Natural killer cell treated with Interleukin-12 subunit alpha and Interleukin-12 subunit beta and Interleukin-15 and Interleukin-18, amount 100 ng/mL, for 72 hours (primary cell): ENCODE results near the gene SLC6A19. TPM values are rescaled to one million over a fixed set of nuclear protein-coding genes. Genes with fewer than 3 reads are reported as not detected.

Experiments used
- ATAC-seq, 2 donors: fragments of 150-1000 bp; cut with Tn5 transposase in 1 of 2; sonication (Bioruptor Pico), chemical (Tn5 transposase) in 1 of 2; 2 replicates each; pipeline ENCODE4 v1.10.0; 2021
- DNase-seq: peaks from one replicate; pipeline ENCODE4 v3.0.0; 2022; ENCODE audit warnings: low spot score
- H3K27ac Mint-ChIP-seq, 2 donors: 1 replicate in 1 of 2; 2 replicates in 1 of 2; pipeline ENCODE4 v1.8.0; 2022; ENCODE audit warnings: mixed read lengths in 2 of 2, mild to moderate bottlenecking in 1 of 2, moderate library complexity in 1 of 2
- H3K27me3 Mint-ChIP-seq, 2 donors: 1 replicate in 1 of 2; 2 replicates in 1 of 2; pipeline ENCODE4 v1.8.0; 2022; ENCODE audit warnings: mixed read lengths in 2 of 2
- H3K36me3 Mint-ChIP-seq: one replicate; pipeline ENCODE4 v1.8.0; 2022; ENCODE audit warnings: mixed read lengths
- H3K4me1 Mint-ChIP-seq, 2 donors: 1 replicate in 1 of 2; 2 replicates in 1 of 2; pipeline ENCODE4 v1.8.0; 2022; ENCODE audit warnings: low read depth in 2 of 2, mixed read lengths in 2 of 2, mild to moderate bottlenecking in 1 of 2
- H3K4me3 Mint-ChIP-seq: one replicate; pipeline ENCODE4 v1.8.0; 2022; ENCODE audit warnings: mixed read lengths
- H3K9me3 Mint-ChIP-seq: 2 replicates; pipeline ENCODE4 v1.8.0; 2022; ENCODE audit warnings: mixed read lengths
- total RNA-seq, 2 donors: library from RNA; stranded (reverse); gene quantifications; one replicate each; pipeline ENCODE4 v1.2.3, GENCODE V29; 2022

The SLC6A19 gene
- total RNA-seq, 2 donors from 2014 or later: not detected

GRCh38 chr5:1197876-1198666, 3.3 kb upstream of the SLC6A19 start:
- ATAC-seq (no peak), DNase-seq (no peak)
- H3K4me3 Mint-ChIP-seq: no peak overlapping the region
- no peaks in the 10 kb centered on the region for H3K4me1 Mint-ChIP-seq
- peaks cover 6 to 7% of the 10 kb centered on the region in 2 donors for H3K27me3 Mint-ChIP-seq
- H3K36me3 Mint-ChIP-seq: no peaks in the 10 kb centered on the region
- H3K9me3 Mint-ChIP-seq: no peaks in the 10 kb centered on the region
- no peak overlapping the region for H3K27ac Mint-ChIP-seq

DNA sequence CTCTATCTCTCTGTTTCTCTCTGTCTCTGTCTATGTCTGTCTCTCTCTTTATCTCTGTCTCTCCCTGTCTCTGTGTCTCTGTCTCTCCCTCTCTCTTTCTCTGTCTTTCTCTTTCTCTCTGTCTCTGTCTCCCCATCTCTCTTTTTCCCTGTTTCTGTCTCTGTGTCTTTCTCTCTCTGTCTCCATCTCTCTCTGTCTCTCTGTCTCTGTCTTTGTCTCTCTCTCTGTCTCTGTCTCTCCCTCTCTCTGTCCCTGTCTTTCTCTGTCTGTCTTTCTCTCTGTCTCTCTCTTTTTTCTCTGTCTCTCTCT, 2.1 kb upstream of the SLC6A19 start:
- Mint-ChIP-seq H3K36me3 (no peaks in the 10 kb centered on the region), H3K4me3 (no peak overlapping the region), H3K27me3 (peaks cover 6 to 7% of the 10 kb centered on the region in 2 donors), H3K4me1 (no peaks in the 10 kb centered on the region), H3K27ac (no peak overlapping the region), H3K9me3 (no peaks in the 10 kb centered on the region)
- DNase-seq (no peak), ATAC-seq (no peak)

DNA sequence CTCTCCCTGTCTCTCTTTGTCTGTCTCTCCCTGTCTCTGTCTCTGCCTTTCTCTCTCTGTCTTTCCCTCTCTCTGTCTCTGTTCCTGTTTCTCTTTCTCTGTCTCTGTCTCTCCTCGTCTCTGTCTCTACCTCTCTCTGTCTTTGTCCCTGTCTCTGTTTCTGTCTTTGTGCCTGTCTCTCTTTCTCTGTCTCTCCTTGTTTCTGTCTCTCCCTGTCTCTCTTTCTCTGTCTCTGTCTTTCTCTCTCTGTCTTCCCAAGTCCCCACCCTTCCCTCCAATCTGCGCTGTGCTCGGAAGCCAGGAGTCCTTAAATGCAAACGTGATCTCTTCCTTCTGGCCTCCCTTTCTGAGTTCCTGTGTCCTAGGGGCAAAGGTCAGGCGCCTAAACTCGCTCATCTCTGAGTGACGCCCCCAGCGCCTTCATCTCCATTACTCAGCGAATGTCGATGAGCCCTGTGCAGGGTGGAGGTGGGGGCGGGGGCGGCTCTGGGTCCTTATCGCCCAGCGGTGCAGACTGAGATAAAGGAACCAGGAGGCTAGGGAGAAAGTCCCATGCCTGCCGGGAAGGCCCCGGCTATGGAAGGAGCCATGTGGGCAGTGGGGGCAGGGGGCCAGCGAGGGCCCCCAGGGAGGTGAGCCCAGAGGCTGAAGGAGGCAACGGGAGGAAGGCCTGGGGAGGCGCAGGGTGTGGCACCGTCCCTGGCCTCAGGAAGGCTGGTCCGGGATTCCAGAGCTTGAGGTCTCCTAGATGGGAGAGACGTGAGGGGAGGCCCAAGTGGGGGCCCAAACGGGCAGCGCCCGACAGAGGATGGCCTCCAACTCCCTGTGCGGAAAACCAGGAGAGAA, 1.5 kb upstream of the SLC6A19 start:
- H3K27me3 Mint-ChIP-seq: peaks cover 6 to 7% of the 10 kb centered on the region in 2 donors
- ATAC-seq (no peak), DNase-seq (no peak)
- H3K36me3 Mint-ChIP-seq: no peaks in the 10 kb centered on the region
- H3K4me3 Mint-ChIP-seq: no peak overlapping the region
- H3K27ac Mint-ChIP-seq: no peak overlapping the region
- no peaks in the 10 kb centered on the region for H3K9me3 Mint-ChIP-seq
- no peaks in the 10 kb centered on the region for H3K4me1 Mint-ChIP-seq

DNA sequence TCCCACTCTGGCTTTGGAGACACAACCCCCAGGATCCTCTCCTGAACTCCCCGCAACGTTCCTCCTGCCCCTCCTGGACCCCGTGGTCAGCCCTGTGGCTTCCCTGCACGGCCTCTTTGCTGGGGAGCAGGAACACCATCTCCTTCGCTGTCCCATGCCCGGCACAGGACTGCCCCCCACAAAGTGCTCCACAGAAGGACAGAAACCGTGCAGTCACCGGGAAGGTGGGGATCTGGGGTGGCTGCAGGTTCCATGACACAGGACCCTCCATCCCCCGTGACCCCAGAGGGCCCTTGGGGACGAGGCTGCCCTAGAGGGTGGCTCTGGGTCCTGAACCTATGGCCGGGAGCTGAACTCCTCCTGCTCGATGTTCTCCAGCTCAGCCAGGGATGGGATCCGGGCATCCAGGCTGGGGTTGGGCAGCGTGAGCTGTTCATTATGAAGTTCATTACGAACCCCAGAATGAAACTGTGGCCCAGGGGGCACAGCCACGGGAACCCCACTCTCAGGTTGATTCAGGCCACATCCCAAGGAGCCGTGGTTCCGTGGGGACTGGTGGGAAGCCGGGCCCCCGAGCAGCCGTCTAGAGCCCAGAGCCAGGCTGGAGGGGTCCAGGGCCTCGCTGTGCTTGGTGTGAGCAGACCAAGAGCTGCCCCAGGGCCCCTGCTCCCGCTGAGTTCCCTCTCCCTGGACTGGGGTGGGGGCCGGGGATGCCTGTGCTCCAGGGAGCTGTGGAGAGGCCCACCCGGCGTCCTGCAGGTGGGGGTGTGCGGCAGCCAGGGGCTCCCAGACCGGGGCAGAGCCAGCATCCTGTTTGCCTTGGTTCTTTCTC, 684 bp upstream of the SLC6A19 start:
- Mint-ChIP-seq H3K27ac (no peak overlapping the region), H3K4me1 (no peaks in the 10 kb centered on the region), H3K4me3 (no peak overlapping the region), H3K36me3 (no peaks in the 10 kb centered on the region), H3K27me3 (peaks cover 7 to 13% of the 10 kb centered on the region in 2 donors), H3K9me3 (no peaks in the 10 kb centered on the region)
- no peak for ATAC-seq
- DNase-seq: no peak

- Mint-ChIP-seq H3K36me3 (no peaks in the 10 kb centered on the region), H3K27me3 (peaks cover 8 to 12% of the 10 kb centered on the region in 2 donors), H3K27ac (no peak overlapping the region), H3K9me3 (no peaks in the 10 kb centered on the region), H3K4me1 (no peaks in the 10 kb centered on the region), H3K4me3 (no peak overlapping the region)
- no peak for DNase-seq
- no peak for ATAC-seq
Observed at GRCh38 chr5:1202026-1202797, 817 bp downstream of the SLC6A19 start.

DNA sequence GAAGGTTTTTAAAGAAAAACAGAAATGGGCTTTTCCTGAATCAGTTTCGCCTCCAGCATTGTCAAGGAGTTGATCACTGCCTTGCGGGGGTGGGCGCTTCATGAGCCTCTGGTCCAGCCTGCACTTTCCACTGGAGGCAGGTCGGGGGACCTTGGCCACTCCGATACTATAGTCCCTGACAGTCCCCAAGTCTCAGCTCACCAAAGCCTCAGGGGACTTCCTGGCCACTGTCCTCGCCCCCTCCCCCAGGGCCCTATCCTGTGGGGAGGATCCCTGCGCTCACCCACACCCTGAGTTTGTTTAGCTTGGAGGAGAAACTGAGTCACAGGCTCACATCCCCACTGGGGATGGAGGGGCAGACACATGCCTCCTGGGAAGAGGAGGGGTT, 1.4 kb downstream of the SLC6A19 start:
- Mint-ChIP-seq H3K4me3 (no peak overlapping the region), H3K27me3 (peaks cover 8 to 12% of the 10 kb centered on the region in 2 donors), H3K4me1 (no peaks in the 10 kb centered on the region), H3K27ac (no peak overlapping the region), H3K9me3 (no peaks in the 10 kb centered on the region), H3K36me3 (no peaks in the 10 kb centered on the region)
- DNase-seq: no peak
- no peak for ATAC-seq

DNA sequence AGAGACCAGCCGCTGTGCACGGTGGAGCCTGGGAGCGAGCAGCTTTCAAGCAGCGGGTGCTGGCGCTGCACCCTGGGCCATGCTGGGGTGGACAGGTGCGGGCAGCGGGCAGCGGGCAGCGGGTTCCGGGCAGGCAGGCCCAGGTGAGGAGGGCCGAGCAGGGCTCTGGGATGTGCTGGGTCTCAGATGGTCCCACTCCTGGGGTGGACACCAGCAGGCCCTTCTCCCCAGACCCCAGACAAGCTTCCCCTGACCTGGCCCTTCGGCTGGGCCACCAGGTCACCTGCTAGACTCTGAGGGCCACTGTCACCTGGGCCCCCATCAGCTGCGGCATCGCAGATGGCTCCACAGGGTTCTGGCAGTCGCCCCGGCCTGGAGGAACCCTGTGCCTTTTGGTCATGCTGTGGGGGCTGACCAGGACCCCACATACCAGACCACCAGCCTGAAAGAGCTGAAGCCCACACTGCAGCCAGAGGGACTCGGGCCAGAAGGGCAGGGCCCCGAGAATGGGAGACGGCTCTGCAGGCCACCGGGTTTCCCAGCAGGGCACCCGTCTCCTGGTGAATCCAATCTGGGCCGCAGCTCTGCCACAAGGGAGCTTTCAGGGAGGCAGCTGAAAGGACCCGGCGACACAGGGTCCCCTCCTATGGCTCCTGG, 2.0 kb downstream of the SLC6A19 start:
- Mint-ChIP-seq H3K4me3 (no peak overlapping the region), H3K27ac (no peak overlapping the region), H3K4me1 (no peaks in the 10 kb centered on the region), H3K27me3 (peaks cover 8 to 12% of the 10 kb centered on the region in 2 donors), H3K9me3 (no peaks in the 10 kb centered on the region), H3K36me3 (no peaks in the 10 kb centered on the region)
- no peak for ATAC-seq
- DNase-seq: no peak

DNA sequence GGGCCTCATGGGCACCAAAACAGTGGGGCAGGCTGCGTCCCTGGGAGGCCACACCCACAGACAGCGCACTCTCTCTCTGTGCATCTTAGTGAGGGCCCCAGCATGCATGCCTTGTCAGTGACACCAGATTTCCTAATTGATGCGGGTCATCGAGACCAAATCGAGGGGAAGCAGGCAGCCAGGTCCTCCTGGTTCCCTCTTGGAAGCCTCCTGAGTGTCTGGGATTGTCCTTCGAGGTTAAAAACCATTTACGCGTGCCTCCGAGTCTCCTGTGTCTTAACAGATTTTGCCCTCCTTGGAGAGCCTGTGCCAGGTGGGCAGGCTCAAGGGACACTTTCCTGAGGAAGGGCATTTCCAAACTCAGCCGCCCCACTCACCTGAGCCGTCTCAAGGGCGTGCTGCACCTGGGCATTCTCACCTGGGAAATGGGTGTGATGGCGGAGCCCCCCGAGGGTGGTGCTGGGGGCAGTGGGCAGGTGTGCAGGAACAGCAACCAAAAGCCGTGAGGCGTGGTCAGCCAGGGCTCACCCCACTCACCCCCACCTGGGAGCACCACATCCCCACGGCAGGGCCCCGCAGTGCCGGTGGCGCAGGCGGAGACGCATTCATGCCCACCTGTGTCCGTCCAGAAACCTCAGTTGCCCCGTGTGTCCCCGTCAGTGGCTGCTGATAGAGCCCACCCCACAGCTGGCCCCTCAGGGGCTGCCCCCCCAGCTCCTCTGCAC, 2.7 kb downstream of the SLC6A19 start:
- DNase-seq: no peak
- Mint-ChIP-seq H3K9me3 (no peaks in the 10 kb centered on the region), H3K27me3 (peaks cover 8 to 12% of the 10 kb centered on the region in 2 donors), H3K36me3 (no peaks in the 10 kb centered on the region), H3K4me1 (no peaks in the 10 kb centered on the region), H3K4me3 (no peak overlapping the region), H3K27ac (no peak overlapping the region)
- ATAC-seq: no peak

- H3K4me3 Mint-ChIP-seq: no peak overlapping the region
- no peak for DNase-seq
- peaks cover 8 to 15% of the 10 kb centered on the region in 2 donors for H3K27me3 Mint-ChIP-seq
- no peaks in the 10 kb centered on the region for H3K9me3 Mint-ChIP-seq
- ATAC-seq: no peak
- no peaks in the 10 kb centered on the region for H3K36me3 Mint-ChIP-seq
- no peak overlapping the region for H3K27ac Mint-ChIP-seq
- no peaks in the 10 kb centered on the region for H3K4me1 Mint-ChIP-seq
Observed at GRCh38 chr5:1204693-1205242, 3.4 kb downstream of the SLC6A19 start.

GRCh38 chr5:1205255-1206180, 4.1 kb downstream of the SLC6A19 start:
- Mint-ChIP-seq H3K4me3 (no peak overlapping the region), H3K4me1 (no peaks in the 10 kb centered on the region), H3K9me3 (no peaks in the 10 kb centered on the region), H3K27ac (no peak overlapping the region), H3K36me3 (no peaks in the 10 kb centered on the region), H3K27me3 (peaks cover 8 to 15% of the 10 kb centered on the region in 2 donors)
- ATAC-seq (no peak), DNase-seq (no peak)

DNA sequence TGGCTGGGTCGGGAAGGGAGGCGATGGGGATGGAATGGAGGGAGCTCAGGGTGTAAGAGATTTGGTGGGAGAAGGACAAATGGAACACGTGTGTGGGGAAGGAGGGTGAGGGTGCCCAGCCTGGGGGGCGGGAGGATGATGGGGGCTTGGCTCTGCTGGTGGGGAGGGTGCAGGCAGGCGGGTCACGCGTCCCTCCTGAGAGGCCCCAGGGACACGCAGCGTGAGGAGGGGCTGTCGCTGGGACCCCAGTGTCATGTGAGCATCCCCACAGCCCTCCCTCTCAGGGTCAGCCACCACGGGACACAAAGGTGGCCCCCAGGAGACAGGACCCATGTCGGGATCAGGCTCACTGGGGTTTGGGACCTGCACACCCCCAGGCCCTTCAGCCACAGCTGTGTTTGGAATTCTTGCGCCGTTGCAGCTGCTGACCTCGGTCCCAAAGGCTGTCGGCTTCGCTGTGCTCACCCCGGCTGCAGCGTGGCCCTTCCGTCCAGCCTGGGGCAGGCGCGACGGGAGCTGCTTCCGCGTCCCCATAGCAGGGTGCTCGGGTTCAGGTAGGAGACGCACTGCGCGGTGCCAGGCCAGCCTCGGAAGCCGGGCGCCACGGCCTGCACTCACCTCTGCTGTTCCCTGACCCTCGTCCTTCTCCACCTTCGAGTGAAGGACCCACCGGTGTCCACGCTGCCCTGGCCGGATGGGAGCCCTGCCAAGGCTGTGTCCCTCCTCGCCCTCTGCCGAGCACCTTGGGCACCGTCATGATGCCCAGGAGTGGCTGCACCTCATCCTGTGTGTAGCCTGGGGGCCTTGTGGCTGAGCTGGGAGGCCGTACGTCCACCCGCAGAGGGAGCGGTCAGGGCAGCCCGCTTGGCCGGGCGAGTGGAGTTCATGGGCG, 5.4 kb downstream of the SLC6A19 start:
- no peak for DNase-seq
- Mint-ChIP-seq H3K27me3 (peaks cover 8 to 15% of the 10 kb centered on the region in 2 donors), H3K9me3 (no peaks in the 10 kb centered on the region), H3K36me3 (no peaks in the 10 kb centered on the region), H3K4me3 (no peak overlapping the region), H3K4me1 (no peaks in the 10 kb centered on the region), H3K27ac (no peak overlapping the region)
- no peak for ATAC-seq
